ENCODE measurements around the gene SLC6A2. TPM values are rescaled to one million over a fixed set of nuclear protein-coding genes. Genes with fewer than 3 reads are reported as not detected.

The SLC6A2 gene
- total RNA-seq, 2 donors from 2014 or later, result not detected

DNA sequence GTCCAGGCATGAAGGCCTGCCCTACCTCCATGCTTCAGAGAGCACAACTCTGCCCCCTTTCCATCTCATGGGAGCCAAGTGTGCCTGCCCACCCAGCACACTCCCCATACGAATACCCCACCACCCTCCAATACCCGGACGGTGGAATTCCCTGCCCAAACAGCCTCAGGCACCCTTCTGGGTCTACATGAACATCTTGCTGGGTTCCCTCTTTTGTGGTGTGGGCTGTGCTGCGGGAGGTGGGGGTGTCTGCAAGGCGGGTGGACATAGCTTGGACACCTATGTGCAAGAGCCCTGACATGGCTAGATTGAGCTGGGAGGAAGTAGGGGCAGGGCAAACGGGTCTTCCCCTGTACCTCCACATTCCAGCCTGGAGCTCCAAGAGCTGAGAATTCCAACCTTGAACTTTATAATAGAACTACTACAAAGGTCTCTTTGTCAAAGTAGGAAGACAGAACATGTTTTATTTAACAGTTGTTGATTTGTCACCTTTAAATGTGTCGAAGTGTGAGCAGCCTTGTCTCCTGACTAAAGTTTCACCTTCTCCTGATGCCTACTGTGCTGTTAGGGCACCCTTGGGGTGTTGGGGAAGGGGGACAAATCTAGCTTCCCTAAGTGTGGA lies 9.1 kb downstream of the SLC6A2 start:
- no peak overlapping the region for H3K27ac ChIP-seq
- peaks cover 0 to 8% of the 10 kb centered on the region in 2 donors for H3K4me1 ChIP-seq
- H3K27me3 ChIP-seq, result no peaks in the 10 kb centered on the region
- no peaks in the 10 kb centered on the region for H3K36me3 ChIP-seq
- H3K4me3 ChIP-seq, result no peak overlapping the region
- H3K9me3 ChIP-seq, result peaks cover 0 to 7% of the 10 kb centered on the region in 2 donors
- TF ChIP-seq, protein P1, sequence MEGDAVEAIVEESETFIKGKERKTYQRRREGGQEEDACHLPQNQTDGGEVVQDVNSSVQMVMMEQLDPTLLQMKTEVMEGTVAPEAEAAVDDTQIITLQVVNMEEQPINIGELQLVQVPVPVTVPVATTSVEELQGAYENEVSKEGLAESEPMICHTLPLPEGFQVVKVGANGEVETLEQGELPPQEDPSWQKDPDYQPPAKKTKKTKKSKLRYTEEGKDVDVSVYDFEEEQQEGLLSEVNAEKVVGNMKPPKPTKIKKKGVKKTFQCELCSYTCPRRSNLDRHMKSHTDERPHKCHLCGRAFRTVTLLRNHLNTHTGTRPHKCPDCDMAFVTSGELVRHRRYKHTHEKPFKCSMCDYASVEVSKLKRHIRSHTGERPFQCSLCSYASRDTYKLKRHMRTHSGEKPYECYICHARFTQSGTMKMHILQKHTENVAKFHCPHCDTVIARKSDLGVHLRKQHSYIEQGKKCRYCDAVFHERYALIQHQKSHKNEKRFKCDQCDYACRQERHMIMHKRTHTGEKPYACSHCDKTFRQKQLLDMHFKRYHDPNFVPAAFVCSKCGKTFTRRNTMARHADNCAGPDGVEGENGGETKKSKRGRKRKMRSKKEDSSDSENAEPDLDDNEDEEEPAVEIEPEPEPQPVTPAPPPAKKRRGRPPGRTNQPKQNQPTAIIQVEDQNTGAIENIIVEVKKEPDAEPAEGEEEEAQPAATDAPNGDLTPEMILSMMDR (IDR thresholded peaks at IDR 0.05), result no peak
- DNase-seq (ENCODE audit: low spot score), result no peak

DNA sequence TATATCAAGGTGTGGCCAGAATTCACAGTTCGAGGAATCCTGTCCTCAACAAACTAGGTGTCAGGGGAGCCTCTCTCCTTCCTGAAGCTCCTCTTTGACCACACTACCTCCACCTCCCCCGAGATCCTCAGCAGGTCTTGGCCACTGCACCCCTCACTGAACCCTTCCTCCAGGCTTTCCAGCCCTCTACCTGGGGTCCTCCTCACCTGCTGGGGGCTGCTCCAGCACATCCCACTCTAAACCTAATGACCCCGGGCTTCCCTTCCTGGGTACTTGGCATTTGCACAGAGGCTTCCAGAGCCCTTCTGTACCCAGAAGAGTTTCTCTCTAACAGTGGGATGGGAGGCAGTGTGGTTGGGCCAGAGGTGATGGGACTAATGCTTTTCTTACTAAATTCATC lies 9.7 kb downstream of the SLC6A2 start:
- no peak for DNase-seq (ENCODE audit: low spot score)
- peaks cover 0 to 8% of the 10 kb centered on the region in 2 donors for H3K4me1 ChIP-seq

DNA sequence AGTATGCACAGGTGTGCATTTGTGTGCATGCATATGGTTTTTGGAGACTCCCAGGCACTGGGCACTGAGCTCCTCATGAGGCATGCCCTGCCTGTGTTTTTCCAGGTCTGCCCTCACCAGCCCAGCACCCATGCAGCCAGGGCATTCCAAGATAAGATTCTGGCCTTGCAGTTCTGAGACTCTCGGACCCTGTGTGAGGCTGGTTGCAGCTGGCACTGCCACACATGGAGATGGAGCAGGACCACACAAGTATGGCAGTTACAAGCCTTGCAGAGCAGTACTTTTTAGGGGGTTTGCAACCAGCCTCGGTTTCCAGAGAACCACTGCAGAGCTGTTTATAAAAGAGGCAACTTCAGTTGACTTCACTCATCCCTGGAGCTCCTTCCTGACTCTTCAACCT lies 10.2 kb downstream of the SLC6A2 start:
- Histone ChIP-seq H3K4me3 (no peak overlapping the region), H3K9me3 (peaks cover 0 to 7% of the 10 kb centered on the region in 2 donors), H3K36me3 (no peaks in the 10 kb centered on the region), H3K27ac (no peak overlapping the region), H3K4me1 (peaks cover 0 to 8% of the 10 kb centered on the region in 2 donors), H3K27me3 (no peaks in the 10 kb centered on the region)
- no peak for DNase-seq (ENCODE audit: low spot score)
- TF ChIP-seq, protein P1 (IDR thresholded peaks at IDR 0.05), result no peak

More for the DNA sequence above, 9.7 kb downstream of the SLC6A2 start:
- H3K36me3 ChIP-seq, result no peaks in the 10 kb centered on the region
- peaks cover 0 to 7% of the 10 kb centered on the region in 2 donors for H3K9me3 ChIP-seq
- TF ChIP-seq, protein P1 (IDR thresholded peaks at IDR 0.05), result no peak
- no peak overlapping the region for H3K4me3 ChIP-seq
- no peak overlapping the region for H3K27ac ChIP-seq
- H3K27me3 ChIP-seq, result no peaks in the 10 kb centered on the region

DNA sequence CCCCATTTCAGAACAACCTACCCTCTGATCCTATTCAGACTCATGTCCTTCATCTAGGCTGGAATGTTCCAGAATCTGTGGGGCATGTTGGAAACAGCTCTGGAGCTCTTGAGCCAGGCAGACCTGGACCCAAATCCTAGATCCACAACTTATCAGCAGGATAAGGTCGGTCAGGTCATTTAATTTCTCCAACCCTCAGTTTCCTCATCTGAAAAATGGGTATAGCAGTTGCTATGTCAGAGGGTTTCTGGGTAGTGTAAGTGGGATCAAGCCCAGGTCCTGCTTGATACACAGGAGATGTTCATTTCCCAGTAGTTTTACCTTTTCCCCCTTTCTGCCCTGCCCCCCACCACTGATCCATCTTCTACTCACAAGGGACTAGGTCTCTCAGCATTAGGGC lies 12.0 kb downstream of the SLC6A2 start:
- DNase-seq (ENCODE audit: low spot score), result no peak
- Histone ChIP-seq H3K4me1 (no peaks in the 10 kb centered on the region), H3K27ac (no peak overlapping the region), H3K9me3 (peaks cover 0 to 7% of the 10 kb centered on the region in 2 donors), H3K27me3 (no peaks in the 10 kb centered on the region), H3K4me3 (no peak overlapping the region), H3K36me3 (no peaks in the 10 kb centered on the region)
- TF ChIP-seq, protein P1 (IDR thresholded peaks at IDR 0.05), result no peak

DNA sequence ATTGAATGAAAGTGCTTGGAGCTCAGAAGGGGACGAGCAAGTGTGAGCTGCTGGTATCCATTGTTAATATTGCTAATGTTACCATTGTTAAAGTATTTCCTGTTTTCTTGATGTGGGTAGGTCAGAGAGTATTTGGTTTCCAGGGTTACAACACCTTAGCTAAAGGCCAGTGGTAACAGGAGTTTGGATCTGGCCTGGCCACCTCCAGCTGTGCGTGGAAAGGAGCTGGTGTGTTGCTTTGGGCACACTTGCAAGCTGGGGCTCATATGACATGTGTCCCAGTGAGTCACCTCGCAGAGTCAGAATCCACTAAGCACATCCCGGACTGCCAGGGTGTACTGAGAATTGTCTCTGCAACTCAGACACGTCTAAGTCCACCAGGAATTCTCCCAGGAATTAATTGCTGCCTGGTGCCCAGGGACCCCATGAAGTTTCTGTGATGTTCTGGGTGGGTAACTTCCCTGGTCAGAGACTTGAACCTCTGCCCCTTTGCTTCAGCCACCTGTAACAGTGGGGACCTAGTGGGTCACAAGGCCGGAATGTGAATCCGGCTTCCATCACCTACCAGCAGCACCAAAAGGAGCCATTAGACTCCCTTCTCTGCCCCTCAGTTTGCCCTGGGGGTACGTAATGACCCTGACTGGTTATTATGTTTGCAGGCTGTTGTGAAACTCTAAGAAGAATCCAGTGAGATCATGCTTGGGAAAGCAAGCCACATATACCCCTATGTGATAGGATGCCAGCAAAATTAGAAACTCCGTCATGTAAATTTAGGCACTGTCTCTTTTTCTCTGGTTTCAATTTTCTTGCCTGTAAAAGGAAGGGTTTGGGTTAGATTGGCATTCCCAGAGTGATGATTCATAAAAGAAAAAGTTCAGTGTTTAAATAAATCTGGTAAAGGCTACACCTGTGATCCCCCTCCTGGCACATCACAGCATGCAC lies 12.8 kb downstream of the SLC6A2 start:
- H3K36me3 ChIP-seq, result no peaks in the 10 kb centered on the region
- no peak overlapping the region for H3K27ac ChIP-seq
- no peaks in the 10 kb centered on the region for H3K4me1 ChIP-seq
- TF ChIP-seq, protein P1 (IDR thresholded peaks at IDR 0.05), result no peak
- no peak overlapping the region for H3K4me3 ChIP-seq
- peaks cover 0 to 2% of the 10 kb centered on the region in 2 donors for H3K9me3 ChIP-seq
- no peak for DNase-seq (ENCODE audit: low spot score)
- H3K27me3 ChIP-seq, result no peaks in the 10 kb centered on the region

All from right atrium auricular region (tissue), 2 donors.